Measurements from ENCODE around the gene GNS. TPM values are rescaled to one million over a fixed set of nuclear protein-coding genes. Genes with fewer than 3 reads are reported as not detected.
A peak's percentile ranks its signal among the peaks of the same experiment; 100 is the strongest.
"Not testable (repeated sequence)": the region's sequence is repeated elsewhere in the genome, so short reads cannot be mapped to it uniquely, and the experiment has no call there.

Gene GNS
- 199 TPM for total RNA-seq
- long read RNA-seq, full-length matches to known transcripts: 108 of 183 reads
- long read RNA-seq, partial matches to known transcripts: 20 of 183 reads
- long read RNA-seq, other reads (novel, unspliced or antisense): 55 of 183 reads

DNA sequence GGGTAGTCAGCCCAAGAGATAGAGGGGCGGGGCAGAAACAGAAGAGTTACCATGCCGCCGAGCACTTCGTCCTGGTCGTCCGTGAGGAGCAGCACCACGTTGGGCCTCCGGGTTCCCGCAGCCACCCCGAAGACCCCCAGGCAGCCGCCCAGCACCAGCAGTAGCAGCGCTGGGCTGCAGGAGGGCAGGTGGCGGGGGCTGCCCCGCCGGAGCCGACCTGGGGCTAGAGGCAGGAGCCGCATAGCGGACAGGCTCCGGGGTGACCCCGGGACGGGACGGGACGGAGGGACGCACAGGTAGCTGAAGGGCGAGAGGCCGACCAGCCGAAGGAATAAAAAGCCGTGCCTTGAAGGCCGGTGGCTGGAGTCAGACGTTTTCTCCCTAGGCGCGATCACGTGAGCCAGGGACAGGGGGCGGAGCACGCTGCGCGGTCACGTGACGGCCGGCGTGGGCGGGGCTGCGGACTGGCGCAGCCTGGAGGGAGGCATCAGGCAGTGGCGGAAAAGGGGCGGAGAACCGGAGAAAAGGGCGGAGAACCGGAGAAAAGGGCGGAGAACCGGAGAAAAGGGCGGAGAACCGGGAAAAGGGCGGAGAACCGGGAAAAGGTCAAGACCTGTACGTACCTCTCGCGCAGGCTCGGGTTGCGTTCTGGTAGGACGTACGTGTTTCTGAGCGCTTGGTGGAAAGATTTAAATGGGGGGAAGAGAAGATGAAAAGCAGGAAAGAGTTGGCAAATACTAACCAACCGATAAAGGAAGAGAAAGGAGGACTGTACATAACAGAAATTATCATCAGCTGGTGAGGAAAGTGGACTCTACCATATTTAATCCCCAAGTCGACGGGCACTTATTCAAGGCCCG lies at the start of gene GNS:
Gene GNS, minus strand, starts transcription at position 372 of the 860 bp plus-strand sequence. Its CDS starts 130 bp downstream, at position 242.
- TF ChIP-seq CTCF (IDR thresholded peaks at IDR 0.05): no peak
- peak; percentile 96 for DNase-seq
- peak within 1 kb of the TSS; percentile 89 for H3K27ac ChIP-seq
- no peaks in the 10 kb centered on the region for H3K27me3 ChIP-seq (ENCODE audit: low read depth)
- peak within 1 kb of the TSS; percentile 98 for H3K4me3 ChIP-seq
- H3K4me1 ChIP-seq: peaks cover 30% of the 10 kb centered on the region
- intact Hi-C loops (cut with DNase I): no loop called here
- no peaks in the 10 kb centered on the region for H3K36me3 ChIP-seq
- H3K9me3 ChIP-seq: no peaks in the 10 kb centered on the region
- ATAC-seq: peak; percentile 98 to 99

GRCh38 chr12:64808110-64808509 lies 48.9 kb upstream of the GNS start:
- intact Hi-C loops (cut with DNase I): no loop called here
- Histone ChIP-seq H3K36me3 (no peaks in the 10 kb centered on the region), H3K27ac (no peak overlapping the region), H3K4me3 (no peak overlapping the region), H3K4me1 (no peaks in the 10 kb centered on the region), H3K9me3 (no peaks in the 10 kb centered on the region), H3K27me3 (ENCODE audit: low read depth) (no peaks in the 10 kb centered on the region)
- ATAC-seq (no peak), DNase-seq (no peak)
- no peak for TF ChIP-seq CTCF (IDR thresholded peaks at IDR 0.05)

- intact Hi-C loops (cut with DNase I): no loop called here
- ATAC-seq: no peak
- Histone ChIP-seq H3K4me3 (no peak overlapping the region), H3K27me3 (ENCODE audit: low read depth) (no peaks in the 10 kb centered on the region), H3K27ac (no peak overlapping the region), H3K4me1 (no peaks in the 10 kb centered on the region), H3K36me3 (no peaks in the 10 kb centered on the region), H3K9me3 (no peaks in the 10 kb centered on the region)
- DNase-seq: no peak
- no peak for TF ChIP-seq CTCF (IDR thresholded peaks at IDR 0.05)
Measured at GRCh38 chr12:64806593-64807460, 47.6 kb upstream of the GNS start.

DNA sequence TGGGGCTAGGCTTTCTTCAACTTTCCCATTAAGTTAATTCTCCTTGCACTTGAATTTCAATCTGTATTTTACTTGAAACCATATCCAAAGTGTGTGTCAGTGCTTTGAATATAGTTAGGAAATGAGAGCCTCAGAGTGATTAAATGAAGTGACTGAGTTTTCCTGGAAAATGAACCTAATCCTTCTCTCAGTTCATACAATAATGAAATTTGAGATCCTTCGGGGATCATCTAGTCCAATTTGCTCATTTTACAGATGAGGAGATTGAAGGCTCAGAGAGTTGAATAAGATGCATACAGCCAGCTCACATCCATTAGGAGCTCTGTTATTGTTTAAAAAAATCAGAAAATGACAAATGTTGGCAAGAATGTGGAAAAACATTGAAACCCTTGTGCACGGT lies 47.0 kb upstream of the GNS start:
- H3K36me3 ChIP-seq: no peaks in the 10 kb centered on the region
- DNase-seq: no peak
- TF ChIP-seq CTCF (IDR thresholded peaks at IDR 0.05): no peak
- intact Hi-C loops (cut with DNase I): no loop called here
- ATAC-seq: no peak
- no peaks in the 10 kb centered on the region for H3K9me3 ChIP-seq
- no peaks in the 10 kb centered on the region for H3K4me1 ChIP-seq
- H3K27me3 ChIP-seq (ENCODE audit: low read depth): no peaks in the 10 kb centered on the region
- H3K4me3 ChIP-seq: no peak overlapping the region
- H3K27ac ChIP-seq: no peak overlapping the region

DNA sequence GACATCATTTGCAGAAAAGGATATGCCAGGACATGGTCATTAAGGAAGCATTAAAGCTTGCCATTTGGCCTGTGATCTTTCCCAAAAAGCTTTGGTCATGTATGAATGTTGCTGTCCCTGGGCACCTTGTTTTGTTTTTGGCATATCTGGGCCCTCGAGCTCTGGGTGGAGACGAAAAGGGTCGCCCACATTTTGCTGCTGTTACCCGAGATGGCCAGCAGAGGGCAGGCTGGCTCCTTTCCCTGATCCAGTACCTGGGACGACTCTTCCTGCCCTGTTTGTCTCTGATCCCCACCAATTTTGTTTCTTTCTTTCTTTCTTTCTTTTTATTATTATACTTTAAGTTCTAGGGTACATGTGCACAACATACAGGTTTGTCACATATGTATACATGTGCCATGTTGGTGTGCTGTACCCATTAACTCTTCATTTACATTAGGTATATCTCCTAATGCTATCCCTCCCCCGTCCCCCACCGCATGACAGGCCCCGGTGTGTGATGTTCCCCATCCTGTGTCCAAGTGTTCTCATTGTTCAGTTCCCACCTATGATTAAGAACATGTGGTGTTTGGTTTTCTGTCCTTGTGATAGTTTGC lies 43.1 kb upstream of the GNS start:
- TF ChIP-seq CTCF (IDR thresholded peaks at IDR 0.05): peak; percentile 84
- H3K27ac ChIP-seq; H3K4me1 ChIP-seq; H3K27me3 ChIP-seq (ENCODE audit: low read depth); H3K9me3 ChIP-seq; intact Hi-C loops (cut with DNase I); H3K36me3 ChIP-seq; H3K4me3 ChIP-seq: not testable (repeated sequence)
- DNase-seq (peak; percentile 66), ATAC-seq (peak; percentile 87 to 89)

All from lower lobe of right lung (tissue), 2 donors.